Esophagus squamous epithelium (tissue), 5 donors: ENCODE data around the gene GALNT10. TPM values are rescaled to one million over a fixed set of nuclear protein-coding genes. Genes with fewer than 3 reads are reported as not detected.

Experiments used
- DNase-seq: peaks from one replicate; lab custom pipeline; 2025; lab: John Stamatoyannopoulos, UW
- H3K27ac ChIP-seq, 4 donors: fragments of 200-600 bp; sonication (generic); one replicate each; pipeline ENCODE4 v1.5.1; 2016 to 2019; ENCODE audit warnings: mild to moderate bottlenecking in 1 of 4
- H3K27me3 ChIP-seq, 4 donors: fragments of 200-600 bp; sonication (generic); 1 replicate in 3 of 4; 2 replicates in 1 of 4; pipeline versions ENCODE4 v1.5.1 to v1.6.0; 2017 to 2021; ENCODE audit warnings: antibody characterized with exemption in 1 of 4
- H3K36me3 ChIP-seq, 3 donors: fragments of 200-600 bp; sonication (generic); one replicate each; pipeline ENCODE4 v1.5.1; 2016 to 2019
- H3K4me1 ChIP-seq, 3 donors: fragments of 200-600 bp; sonication (generic); one replicate each; pipeline ENCODE4 v1.5.1; 2017 to 2019
- H3K4me3 ChIP-seq, 4 donors: fragments of 200-600 bp; sonication (generic); 1 replicate in 3 of 4; 2 replicates in 1 of 4; pipeline ENCODE4 v1.5.1; 2016 to 2019; ENCODE audit warnings: mild to moderate bottlenecking in 2 of 4, moderate library complexity in 1 of 4
- H3K9me3 ChIP-seq, 3 donors: fragments of 200-600 bp; sonication (generic); one replicate each; pipeline ENCODE4 v1.5.1; 2016 to 2019
- CTCF ChIP-seq, 6 experiments: fragments of 450-650 bp in 4 of 6; fragments of 200-600 bp in 2 of 6; sonication (generic) in 2 of 6; IDR thresholded peaks; one replicate each; pipeline ENCODE4 v1.5.1; 2016 to 2019; ENCODE audit warnings: antibody characterized with exemption in 6 of 6, mild to moderate bottlenecking in 4 of 6, moderate library complexity in 4 of 6
- POLR2A ChIP-seq, 4 donors: fragments of 450-650 bp; IDR thresholded peaks; one replicate each; pipeline ENCODE4 v1.6.1; 2017; ENCODE audit warnings: antibody characterized with exemption in 4 of 4, mild to moderate bottlenecking in 4 of 4, moderate library complexity in 3 of 4
- WGBS, 2 donors: methylation state at CpG; one replicate each; pipeline ENCODE4 v1.1.5; 2018; 5-methylcytosine and 5-hydroxymethylcytosine counted together
- intact Hi-C: fragments of 100-400 bp; cut with DNase I; formaldehyde crosslinking; loops from one replicate; pipeline ENCODE4 v1.15.0; 2022
- total RNA-seq, 4 donors: library from RNA; depleted of rRNA; stranded (reverse); fragments of >200 nt; gene quantifications; one replicate each; pipeline ENCODE4 v1.1.0, GENCODE V29; 2016
- donor health status: DM: yes; HTN: yes; CAD: no.

GALNT10 gene
- total RNA-seq, 4 donors from 2014 or later = 3.6 to 47.2 (median 9.0) TPM

GRCh38 chr5:154260224-154260927 lies 69.8 kb downstream of the GALNT10 start:
- no peaks in the 10 kb centered on the region for H3K36me3 ChIP-seq
- DNase-seq = no peak
- 63 to 80% methylated on average over 6 of the region's 6 CpGs for WGBS, 2 donors
- H3K4me1 ChIP-seq = peaks cover 0 to 6% (median 0%) of the 10 kb centered on the region in 3 donors
- no peak overlapping the region for H3K27ac ChIP-seq
- no peak overlapping the region for H3K4me3 ChIP-seq
- H3K27me3 ChIP-seq = no peaks in the 10 kb centered on the region
- intact Hi-C loops = no loop called here
- H3K9me3 ChIP-seq = no peaks in the 10 kb centered on the region
- TF ChIP-seq POLR2A (IDR thresholded peaks at IDR 0.05) = no peak

GRCh38 chr5:154262342-154262741 lies 71.8 kb downstream of the GALNT10 start:
- WGBS, 2 donors = 100% methylated on average over 1 to 2 of the region's 2 CpGs
- no peak overlapping the region for H3K27ac ChIP-seq
- TF ChIP-seq POLR2A (IDR thresholded peaks at IDR 0.05) (no peak), CTCF (IDR thresholded peaks at IDR 0.05) (no peak)
- no peaks in the 10 kb centered on the region for H3K9me3 ChIP-seq
- no peak for DNase-seq
- no peaks in the 10 kb centered on the region for H3K27me3 ChIP-seq
- H3K36me3 ChIP-seq = no peaks in the 10 kb centered on the region
- peaks cover 0 to 6% (median 0%) of the 10 kb centered on the region in 3 donors for H3K4me1 ChIP-seq
- H3K4me3 ChIP-seq = no peak overlapping the region
- intact Hi-C loops = no loop called here

DNA sequence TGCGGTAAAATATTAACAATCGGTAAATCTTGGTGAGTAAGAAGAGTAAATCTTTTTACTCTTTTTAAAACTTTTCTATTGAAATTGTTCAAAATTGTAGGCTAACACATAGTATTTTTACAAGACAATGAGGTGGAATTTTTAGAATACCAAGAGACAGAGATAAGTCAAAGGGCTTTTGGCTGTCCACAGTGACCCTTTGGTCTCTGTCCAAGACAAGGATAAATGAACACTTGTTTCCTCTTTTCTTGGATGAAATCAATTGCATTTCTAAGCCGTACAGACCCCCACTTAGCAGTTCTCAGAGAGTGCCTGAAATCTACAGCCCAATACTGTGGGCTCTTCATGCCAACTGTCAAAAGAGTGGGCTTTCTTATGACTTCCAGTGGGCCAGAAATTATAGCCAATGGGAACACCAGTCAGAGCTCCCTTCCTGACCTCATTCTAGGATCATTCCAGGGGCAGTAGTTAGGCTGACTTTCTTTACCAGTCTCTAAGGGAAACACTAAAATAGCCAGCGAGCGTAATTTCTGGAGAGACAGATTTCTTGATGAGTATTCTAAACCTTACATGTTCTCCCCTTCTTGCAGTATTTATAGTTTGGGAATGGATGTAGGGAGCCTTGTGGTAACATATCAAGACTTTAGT lies 74.1 kb downstream of the GALNT10 start:
- intact Hi-C loops = no loop called here
- DNase-seq = no peak
- H3K9me3 ChIP-seq = no peaks in the 10 kb centered on the region
- H3K27me3 ChIP-seq = no peaks in the 10 kb centered on the region
- 88 to 89% methylated on average over 5 of the region's 5 CpGs for WGBS, 2 donors
- no peak for TF ChIP-seq CTCF (IDR thresholded peaks at IDR 0.05)
- TF ChIP-seq POLR2A (IDR thresholded peaks at IDR 0.05) = no peak
- no peak overlapping the region for H3K27ac ChIP-seq
- H3K36me3 ChIP-seq = no peaks in the 10 kb centered on the region
- H3K4me1 ChIP-seq = peaks cover 0 to 6% (median 0%) of the 10 kb centered on the region in 3 donors
- H3K4me3 ChIP-seq = no peak overlapping the region

GRCh38 chr5:154265197-154265773 lies 74.8 kb downstream of the GALNT10 start:
- intact Hi-C loops = no loop called here
- no peak for DNase-seq
- Histone ChIP-seq H3K4me3 (no peak overlapping the region), H3K4me1 (peaks cover 0 to 6% (median 0%) of the 10 kb centered on the region in 3 donors), H3K27me3 (no peaks in the 10 kb centered on the region), H3K9me3 (no peaks in the 10 kb centered on the region), H3K36me3 (no peaks in the 10 kb centered on the region), H3K27ac (no peak overlapping the region)
- 100% methylated on average over 2 of the region's 2 CpGs for whole genome bisulfite sequencing, 2 donors
- TF ChIP-seq POLR2A (IDR thresholded peaks at IDR 0.05) (no peak), CTCF (IDR thresholded peaks at IDR 0.05) (no peak)

GRCh38 chr5:154267516-154267915 lies 77.0 kb downstream of the GALNT10 start:
- Histone ChIP-seq H3K4me1 (peaks cover 0 to 13% (median 7%) of the 10 kb centered on the region in 3 donors), H3K9me3 (no peaks in the 10 kb centered on the region), H3K27me3 (no peaks in the 10 kb centered on the region), H3K4me3 (no peak overlapping the region), H3K27ac (no peak overlapping the region), H3K36me3 (no peaks in the 10 kb centered on the region)
- TF ChIP-seq CTCF (IDR thresholded peaks at IDR 0.05) = no peak
- TF ChIP-seq POLR2A (IDR thresholded peaks at IDR 0.05) = no peak
- no peak for DNase-seq
- intact Hi-C loops = no loop called here
